ENCODE measurements around the gene MDK. TPM values are rescaled to one million over a fixed set of nuclear protein-coding genes. Genes with fewer than 3 reads are reported as not detected.

MDK gene
- total RNA-seq, 1 experiment from 2014 or later = 286 TPM

- BruUV-seq (replicated peaks) = no TSS peak
- H3K9me3 ChIP-seq (ENCODE audit: control insufficient read depth in 1 of 2, insufficient read depth in 1 of 2, low read depth in 1 of 2, low read length in 2 of 2) = no peaks in the 10 kb centered on the region
- ChIA-PET RAD21 (ENCODE audit: low non-redundant PET in 1 of 2, low total read pairs in 2 of 2, uncharacterized antibody in 2 of 2, unreplicated experiment in 2 of 2) (no interaction called here), POLR2A (interaction anchor here (0.6 kb wide), 1 partner anchor 184 kb away, joined by 5 read pairs; no protein-coding TSS in a partner anchor), CTCF (no interaction called here)
- no peaks in the 10 kb centered on the region for H4K20me1 ChIP-seq (ENCODE audit: insufficient read depth)
- no peak overlapping the region for H3K4me3 ChIP-seq (replicated peaks in 1 of 2; ENCODE audit: low read depth in 1 of 2, low read length in 2 of 2)
- H3K9ac ChIP-seq (ENCODE audit: low read length) = no peak overlapping the region
- TF ChIP-seq JUND (IDR thresholded peaks at IDR 0.05) = no peak
- TF ChIP-seq SRF (IDR thresholded peaks at IDR 0.05; ENCODE audit: low read depth) = no peak
- TF ChIP-seq ZBTB33 (IDR thresholded peaks at IDR 0.05; ENCODE audit: extremely low read depth, insufficient replicate concordance, low read length) = no peak
- no peak for TF ChIP-seq EZH2 (IDR thresholded peaks at IDR 0.05)
- TF ChIP-seq ZNF274 (IDR thresholded peaks at IDR 0.05; ENCODE audit: low read depth, low read length) = no peak
- no peak for TF ChIP-seq EZH2phosphoT487 (IDR thresholded peaks at IDR 0.05; ENCODE audit: borderline replicate concordance)
- TF ChIP-seq CBX3 (IDR thresholded peaks at IDR 0.05; ENCODE audit: low read depth) = no peak
- TF ChIP-seq RAD21 (IDR thresholded peaks at IDR 0.05; ENCODE audit: low read depth) = no peak
- no peak for TF ChIP-seq REST (IDR thresholded peaks at IDR 0.05; ENCODE audit: low read depth)
- TF ChIP-seq SP1 (IDR thresholded peaks at IDR 0.05; ENCODE audit: low read depth) = no peak
- no peak for TF ChIP-seq SIN3A (IDR thresholded peaks at IDR 0.05; ENCODE audit: low read depth)
- no peak for TF ChIP-seq TCF7L2 (IDR thresholded peaks at IDR 0.05; ENCODE audit: borderline replicate concordance, extremely low read depth, insufficient read depth, insufficient read length)
- no peak for TF ChIP-seq FOSL1 (IDR thresholded peaks at IDR 0.05; ENCODE audit: low read depth)
- no peak for TF ChIP-seq CEBPB (IDR thresholded peaks at IDR 0.05; ENCODE audit: low read depth)
- no peak for TF ChIP-seq CTCF (IDR thresholded peaks at IDR 0.05 in 2 of 3, conservative IDR thresholded peaks at IDR 0.05 in 1 of 3; ENCODE audit: borderline replicate concordance in 1 of 3, insufficient read depth in 1 of 3, low read depth in 2 of 3, low read length in 2 of 3)
- no peak for TF ChIP-seq POLR2A (IDR thresholded peaks at IDR 0.05; ENCODE audit: borderline replicate concordance, extremely low read depth, insufficient read depth, insufficient read length)
- no peak for TF ChIP-seq ELF1 (IDR thresholded peaks at IDR 0.05; ENCODE audit: borderline replicate concordance, low read depth)
- TF ChIP-seq POLR2AphosphoS5 (IDR thresholded peaks at IDR 0.05; ENCODE audit: low read depth, low read length) = no peak
- TF ChIP-seq YY1 (IDR thresholded peaks at IDR 0.05; ENCODE audit: extremely low read depth, insufficient replicate concordance, low read depth, low read length) = no peak
- H3K4me1 ChIP-seq (ENCODE audit: control insufficient read depth in 1 of 2, insufficient read depth in 2 of 2, low read length in 2 of 2) = peaks cover 0 to 4% of the 10 kb centered on the region in 2 experiments; a peak in 1 of 4 replicates
- no peaks in the 10 kb centered on the region for H3K9me2 ChIP-seq (ENCODE audit: insufficient read depth)
- no peak overlapping the region for H3K27ac ChIP-seq (ENCODE audit: low read depth, low read length)
- no peak overlapping the region for H3K4me2 ChIP-seq (ENCODE audit: low read length)
- intact Hi-C loops (cut with micrococcal nuclease) = no loop called here
- H3K27me3 ChIP-seq (ENCODE audit: insufficient read depth, low read length) = no peaks in the 10 kb centered on the region
- no peak for DNase-seq (ENCODE audit: low read depth, low spot score)
- ATAC-seq = no peak
- H2AFZ ChIP-seq (ENCODE audit: low read depth, low read length, poor library complexity, severe bottlenecking) = no peak overlapping the region
- H3K79me2 ChIP-seq (ENCODE audit: insufficient read depth, low read length) = no peaks in the 10 kb centered on the region
- 0 out of 4 replicates have a peak, but pooled peaks cover 0 to 5% of the 10 kb centered on the region in 2 experiments for H3K36me3 ChIP-seq (ENCODE audit: control insufficient read depth in 1 of 2, insufficient read depth in 2 of 2, low read length in 2 of 2)
These were observed 16.1 kb downstream of the MDK start for GRCh38 chr11:46397526-46397925.
